GM12864 (cell line): ENCODE measurements around the gene XPNPEP2.

Experiments
- DNase-seq: peaks from one replicate; pipeline ENCODE4 v3.0.0-alpha.2; 2011; ENCODE audit warnings: low read depth
- H3K4me3 ChIP-seq: 2 replicates; pipeline ENCODE4 v1.5.1; 2011; ENCODE audit warnings: mild to moderate bottlenecking, low read depth, low read length, control low read depth
- CTCF ChIP-seq: IDR thresholded peaks from 2 replicates; pipeline ENCODE4 v1.5.1; 2011; ENCODE audit warnings: low read depth, mild to moderate bottlenecking, moderate library complexity, low read length, control low read depth, inconsistent platforms; ENCODE audit errors: missing control alignments

XPNPEP2 gene

DNA sequence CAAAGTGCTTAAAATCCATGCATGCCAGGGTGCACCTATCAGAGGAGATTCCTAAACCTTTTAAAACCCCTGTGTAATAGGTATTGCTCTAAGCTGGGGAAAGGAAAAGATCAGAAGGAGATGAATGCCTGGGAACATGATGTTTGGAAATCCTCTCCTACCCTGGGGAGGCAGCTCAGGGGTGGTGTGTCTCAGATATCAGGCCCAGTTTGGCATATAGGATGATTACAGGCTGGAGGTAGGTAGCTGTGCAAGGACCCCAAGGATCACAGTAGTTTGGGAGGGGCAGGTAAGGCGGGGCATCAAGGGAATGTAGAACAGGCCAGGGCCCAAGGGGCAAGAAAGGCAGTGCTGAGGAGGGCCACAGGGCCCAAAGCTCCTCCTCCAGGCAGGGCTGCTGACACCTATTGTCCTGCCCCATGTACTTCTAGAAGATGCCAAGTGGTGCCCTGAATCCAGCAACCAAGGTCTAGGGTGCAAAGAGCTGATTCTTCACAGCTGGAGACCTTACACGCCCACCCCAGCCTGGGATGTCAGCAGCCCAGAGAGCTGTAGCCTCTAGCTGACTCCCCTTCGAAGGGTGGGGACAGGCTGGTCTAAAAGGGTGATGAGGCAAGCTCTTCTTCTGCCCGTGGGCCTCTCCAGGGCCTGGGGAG, 58.6 kb downstream of the XPNPEP2 start:
- TF ChIP-seq CTCF = no peak
- H3K4me3 ChIP-seq = no peak overlapping the region
- no peak for DNase-seq

GRCh38 chrX:129798456-129798855, 59.7 kb downstream of the XPNPEP2 start:
- DNase-seq = no peak
- no peak for TF ChIP-seq CTCF
- no peak overlapping the region for H3K4me3 ChIP-seq

DNA sequence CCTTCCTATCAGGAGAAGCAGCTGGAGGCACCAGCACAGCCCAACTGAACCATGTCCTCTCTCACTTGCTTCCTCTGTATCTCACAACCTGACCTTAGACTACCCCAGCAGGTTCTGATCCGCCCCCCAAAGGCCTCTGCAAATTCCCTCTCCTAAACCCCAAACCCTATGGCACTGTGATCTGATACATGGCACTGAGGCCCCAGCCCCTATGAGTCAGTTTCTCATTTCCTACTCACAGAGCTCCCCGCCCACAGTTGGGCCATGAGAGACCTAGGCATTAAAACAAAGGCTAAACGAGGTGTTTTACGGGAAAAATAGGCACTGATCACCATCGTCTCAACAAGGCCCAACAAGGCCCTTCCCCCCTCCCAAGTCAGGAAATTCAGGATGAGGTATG, 60.1 kb downstream of the XPNPEP2 start:
- DNase-seq = no peak
- H3K4me3 ChIP-seq = no peak overlapping the region
- TF ChIP-seq CTCF = no peak

DNA sequence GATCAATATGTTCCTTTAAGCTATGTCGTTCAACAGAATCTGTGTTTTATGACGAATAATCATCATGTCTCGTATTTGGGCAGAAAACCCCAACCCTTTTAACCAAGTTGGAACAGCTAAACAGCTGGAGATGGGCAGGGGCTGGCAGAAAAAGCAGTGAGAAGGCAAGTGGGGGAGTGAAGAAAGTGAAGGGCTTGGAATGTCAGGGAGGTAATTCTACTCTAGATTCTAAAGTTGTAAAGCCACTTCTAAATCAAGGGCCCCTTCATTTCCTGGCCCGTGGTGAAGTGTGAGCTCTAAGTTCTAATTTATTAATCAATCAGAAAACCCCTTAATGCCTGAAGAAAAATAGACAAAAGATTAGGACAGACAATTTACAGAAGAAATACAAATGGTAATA, 61.4 kb downstream of the XPNPEP2 start:
- no peak for TF ChIP-seq CTCF
- DNase-seq = no peak
- no peak overlapping the region for H3K4me3 ChIP-seq

DNA sequence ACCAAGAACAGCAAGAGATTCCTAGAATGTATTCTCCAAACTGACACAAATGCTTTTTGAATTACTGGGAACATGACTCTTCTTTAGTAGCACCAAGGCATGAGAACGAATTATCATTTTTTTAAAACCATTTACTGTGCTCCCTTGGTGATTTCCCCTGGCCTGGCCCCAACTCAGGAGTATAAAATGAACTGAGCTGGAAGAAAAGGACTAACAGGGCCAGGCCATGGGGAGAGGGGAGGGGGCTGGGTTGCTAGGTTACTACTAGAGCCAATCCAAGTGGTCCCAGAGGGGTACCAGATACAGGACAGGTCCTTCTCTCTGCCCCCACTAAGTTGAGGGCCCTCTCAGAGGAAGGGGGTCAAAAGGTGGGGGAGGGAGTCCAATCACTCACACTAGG, 64.1 kb downstream of the XPNPEP2 start:
- TF ChIP-seq CTCF = no peak
- no peak for DNase-seq
- no peak overlapping the region for H3K4me3 ChIP-seq

- no peak for DNase-seq
- TF ChIP-seq CTCF = no peak
- H3K4me3 ChIP-seq = no peak overlapping the region
Observed at GRCh38 chrX:129804806-129805205, 66.0 kb downstream of the XPNPEP2 start.

DNA sequence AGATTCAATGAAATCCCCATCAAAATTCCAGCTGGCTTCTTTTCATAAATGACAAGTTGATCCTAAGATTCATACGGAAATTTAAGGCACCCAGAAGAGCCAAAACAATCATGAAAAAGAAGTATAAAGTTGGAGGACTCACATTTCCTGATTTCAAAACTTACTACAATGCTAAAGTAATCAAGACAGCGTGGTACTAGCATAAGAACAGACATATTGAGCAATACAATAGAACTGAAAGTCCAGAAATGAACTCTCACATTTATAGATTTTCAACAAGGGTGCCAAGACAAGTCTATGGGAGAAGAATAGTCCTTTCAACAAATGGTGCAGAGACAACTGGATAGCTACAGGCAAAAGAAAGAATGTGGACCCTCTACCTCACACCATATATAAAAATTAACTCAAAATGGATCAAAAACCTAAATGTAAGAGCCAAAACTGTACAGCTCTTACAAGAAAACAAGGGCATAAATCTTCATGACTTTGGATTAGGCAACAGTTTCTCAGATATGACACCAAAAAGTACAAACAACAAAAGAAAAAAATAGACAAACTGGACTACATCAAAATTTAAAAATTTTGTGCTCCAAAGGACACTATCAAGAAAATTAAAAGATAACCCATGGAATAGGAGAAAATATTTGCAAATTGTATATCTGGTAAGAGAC, 69.5 kb downstream of the XPNPEP2 start:
- no peak for DNase-seq
- no peak for TF ChIP-seq CTCF
- H3K4me3 ChIP-seq = no peak overlapping the region
